H1 (cell line): ENCODE data around the gene C2CD4B. TPM values are rescaled to one million over a fixed set of nuclear protein-coding genes. Genes with fewer than 3 reads are reported as not detected.

Experiments used
- CTCF ChIA-PET: fragments of 300-600 bp; sonication (Branson Sonifier 250); formaldehyde crosslinking; loops from one replicate; lab custom pipeline; 2021; ENCODE audit not compliant: partially characterized antibody; lab: Charles Lee
- POLR2A ChIA-PET: fragments of 300-600 bp; sonication (Branson Sonifier 250); formaldehyde crosslinking; loops from one replicate; lab custom pipeline; 2021; ENCODE audit warnings: inconsistent platforms; ENCODE audit not compliant: partially characterized antibody; lab: Charles Lee
- DNase-seq, 2 experiments: peaks; one replicate each; pipeline versions ENCODE4 v3.0.0 to v3.0.0-alpha.2; 2010 to 2022; ENCODE audit warnings: low spot score in 2 of 2, low read depth in 1 of 2, mixed read lengths in 1 of 2
- FAIRE-seq: peaks from 2 replicates; lab custom pipeline; 2011; peaks lifted over from hg19 to GRCh38; lab: Jason Lieb, UNC
- H2AFZ ChIP-seq: 2 replicates; pipeline ENCODE4 v1.8.1; 2012; ENCODE audit warnings: low read length, inconsistent platforms
- H2AK5ac ChIP-seq: 2 replicates; pipeline ENCODE4 v1.6.1; 2013; ENCODE audit warnings: low read depth, low read length
- H2BK120ac ChIP-seq: replicated peaks from 2 replicates; pipeline ENCODE3; 2013; ENCODE audit warnings: low read depth, low read length, inconsistent platforms
- H2BK12ac ChIP-seq: 2 replicates; pipeline ENCODE4 v1.6.1; 2013; ENCODE audit warnings: low read depth, low read length
- H2BK15ac ChIP-seq: 2 replicates; pipeline ENCODE4 v1.6.1; 2013; ENCODE audit warnings: low read length
- H2BK20ac ChIP-seq: 2 replicates; pipeline ENCODE4 v1.6.1; 2013; ENCODE audit warnings: low read length
- H2BK5ac ChIP-seq: 2 replicates; pipeline ENCODE4 v1.6.1; 2013; ENCODE audit warnings: low read depth, low read length
- H3K14ac ChIP-seq: 2 replicates; pipeline ENCODE4 v1.6.1; 2013; ENCODE audit warnings: inconsistent platforms; ENCODE audit not compliant: insufficient read length
- H3K18ac ChIP-seq: 2 replicates; pipeline ENCODE4 v1.6.1; 2013; ENCODE audit warnings: low read length; ENCODE audit errors: extremely low read depth
- H3K23ac ChIP-seq: 2 replicates; pipeline ENCODE4 v1.6.1; 2013; ENCODE audit warnings: inconsistent platforms; ENCODE audit not compliant: insufficient read length
- H3K23me2 ChIP-seq: 2 replicates; pipeline ENCODE4 v1.6.1; 2013; ENCODE audit warnings: low read depth, low read length
- H3K27ac ChIP-seq: 2 replicates; pipeline ENCODE4 v1.6.1; 2011; ENCODE audit warnings: low read depth, low read length, inconsistent platforms
- H3K27me3 ChIP-seq, 4 experiments: replicated peaks in 1 of 4; 1 replicate in 1 of 4; 2 replicates in 3 of 4; pipeline versions ENCODE4 v1.6.1 to v1.8.1; 2011 to 2013; ENCODE audit warnings: low read length in 3 of 4, mild to moderate bottlenecking in 3 of 4, inconsistent platforms in 2 of 4, mixed read lengths in 2 of 4, moderate library complexity in 1 of 4; ENCODE audit not compliant: control insufficient read depth in 3 of 4, insufficient read depth in 3 of 4; ENCODE audit errors: extremely low read depth in 1 of 4
- H3K36me3 ChIP-seq, 4 experiments: 2 replicates each; pipeline versions ENCODE4 v1.6.1 to v1.8.1; 2011 to 2013; ENCODE audit warnings: mild to moderate bottlenecking in 4 of 4, low read length in 3 of 4, moderate library complexity in 2 of 4, control low read depth in 1 of 4, inconsistent platforms in 1 of 4; ENCODE audit not compliant: insufficient read depth in 4 of 4, control insufficient read depth in 2 of 4
- H3K4ac ChIP-seq: replicated peaks from 2 replicates; pipeline ENCODE3; 2013; ENCODE audit warnings: low read length, low read depth, mixed read lengths, inconsistent platforms; ENCODE audit not compliant: insufficient read length
- H3K4me1 ChIP-seq, 4 experiments: replicated peaks in 1 of 4; 1 replicate in 1 of 4; 2 replicates in 3 of 4; pipeline versions ENCODE4 v1.6.1 to v1.8.1; 2011 to 2013; ENCODE audit warnings: low read length in 3 of 4, inconsistent platforms in 2 of 4, mixed read lengths in 1 of 4; ENCODE audit not compliant: insufficient read depth in 4 of 4, control insufficient read depth in 3 of 4
- H3K4me2 ChIP-seq, 2 experiments: 2 replicates each; pipeline versions ENCODE4 v1.6.1 to v1.8.1; 2011 to 2013; ENCODE audit warnings: low read depth in 2 of 2, low read length in 2 of 2, control low read depth in 1 of 2, inconsistent platforms in 1 of 2, mild to moderate bottlenecking in 1 of 2; ENCODE audit not compliant: insufficient read depth in 1 of 2
- H3K4me3 ChIP-seq, 4 experiments: fragments of 200-600, 300-600 bp in 1 of 4; sonication (generic), shearing (Covaris generic), sonication (Bioruptor Twin) in 1 of 4; 2 replicates each; pipeline versions ENCODE4 v1.5.1 to v1.8.1; 2011 to 2016; ENCODE audit warnings: low read length in 4 of 4, low read depth in 3 of 4, control low read depth in 2 of 4, inconsistent platforms in 2 of 4, mild to moderate bottlenecking in 2 of 4, mixed read lengths in 1 of 4, moderate library complexity in 1 of 4; ENCODE audit not compliant: insufficient read depth in 2 of 4; ENCODE audit errors: extremely low read depth in 1 of 4
- H3K56ac ChIP-seq: replicated peaks from 2 replicates; pipeline ENCODE3; 2013; ENCODE audit warnings: low read depth, mild to moderate bottlenecking, mixed read lengths, low read length, inconsistent platforms; ENCODE audit not compliant: insufficient read length
- H3K79me1 ChIP-seq: 2 replicates; pipeline ENCODE4 v1.6.1; 2013; ENCODE audit warnings: low read depth, low read length, control low read depth
- H3K79me2 ChIP-seq, 2 experiments: 2 replicates each; pipeline versions ENCODE4 v1.6.1 to v1.8.1; 2012 to 2013; ENCODE audit warnings: low read length in 2 of 2, mild to moderate bottlenecking in 2 of 2, inconsistent platforms in 1 of 2; ENCODE audit not compliant: insufficient read depth in 2 of 2, control insufficient read depth in 1 of 2
- H3K9ac ChIP-seq, 4 experiments: replicated peaks in 1 of 4; 1 replicate in 1 of 4; 2 replicates in 3 of 4; pipeline versions ENCODE4 v1.6.1 to v1.8.1; 2011 to 2013; ENCODE audit warnings: low read depth in 3 of 4, low read length in 3 of 4, control low read depth in 2 of 4, mild to moderate bottlenecking in 2 of 4, moderate library complexity in 2 of 4, inconsistent platforms in 1 of 4; ENCODE audit errors: extremely low read depth in 1 of 4
- H3K9me3 ChIP-seq, 2 experiments: 2 replicates each; pipeline versions ENCODE4 v1.6.1 to v1.8.1; 2012 to 2013; ENCODE audit warnings: mild to moderate bottlenecking in 2 of 2, moderate library complexity in 2 of 2, control low read depth in 1 of 2, inconsistent platforms in 1 of 2, low read depth in 1 of 2, low read length in 1 of 2, mixed read lengths in 1 of 2; ENCODE audit not compliant: insufficient read depth in 2 of 2
- H4K20me1 ChIP-seq, 2 experiments: replicated peaks in 1 of 2; 2 replicates each; pipeline versions ENCODE3 to v1.8.1; 2011 to 2013; ENCODE audit warnings: inconsistent platforms in 2 of 2, low read length in 2 of 2, mild to moderate bottlenecking in 1 of 2; ENCODE audit not compliant: insufficient read depth in 2 of 2, control insufficient read depth in 1 of 2
- H4K5ac ChIP-seq: 2 replicates; pipeline ENCODE4 v1.6.1; 2013; ENCODE audit warnings: low read length, low read depth, mixed read lengths, inconsistent platforms; ENCODE audit not compliant: insufficient read length
- H4K8ac ChIP-seq: 2 replicates; pipeline ENCODE4 v1.8.0; 2013; ENCODE audit warnings: mild to moderate bottlenecking, moderate library complexity, low read length, inconsistent platforms; ENCODE audit not compliant: insufficient read depth; ENCODE audit errors: extremely low read depth
- H4K91ac ChIP-seq: replicated peaks from 2 replicates; pipeline ENCODE3; 2013; ENCODE audit warnings: low read length, mixed read lengths, inconsistent platforms; ENCODE audit not compliant: insufficient read length
- BACH1 ChIP-seq: IDR thresholded peaks from 2 replicates; pipeline ENCODE4 v1.6.1; 2012; ENCODE audit warnings: low read length, improper control_type of control experiment
- EP300 ChIP-seq, 2 experiments: IDR thresholded peaks; 1 replicate in 1 of 2; 2 replicates in 1 of 2; pipeline ENCODE4 v1.6.1; 2011 to 2012; ENCODE audit warnings: low read depth in 2 of 2, low read length in 2 of 2, mild to moderate bottlenecking in 2 of 2, borderline replicate concordance in 1 of 2, inconsistent platforms in 1 of 2, moderate library complexity in 1 of 2
- NRF1 ChIP-seq: IDR thresholded peaks from 2 replicates; pipeline ENCODE4 v1.6.1; 2011; ENCODE audit warnings: mild to moderate bottlenecking, low read depth, low read length, improper control_type of control experiment
- SUZ12 ChIP-seq: fragments of 200-600 bp; sonication (generic); IDR thresholded peaks from 2 replicates; pipeline ENCODE4 v1.6.1; 2012; ENCODE audit warnings: mild to moderate bottlenecking, inconsistent platforms, low read length, moderate library complexity, mixed read lengths
- WGBS, 2 experiments: shearing (Covaris generic) in 1 of 2; methylation state at CpG; one replicate each; pipeline versions ENCODE4 v1.1.6 to v1.1.7; 2013 to 2015; ENCODE audit warnings: low lambda C conversion rate in 2 of 2, mixed read lengths in 2 of 2, inconsistent platforms in 1 of 2, low coverage in 1 of 2, missing lambda C conversion rate in 1 of 2; ENCODE audit not compliant: insufficient replicate concordance in 2 of 2, insufficient coverage in 1 of 2, insufficient read length in 1 of 2; ENCODE audit errors: extremely low coverage in 1 of 2, missing lambda C conversion rate in 1 of 2; 5-methylcytosine and 5-hydroxymethylcytosine counted together
- polyA plus RNA-seq, 7 experiments: library from polyadenylated mRNA; depleted of rRNA in 3 of 7; stranded (reverse) in 5 of 7; unstranded in 2 of 7; fragments of >200 nt in 5 of 7; fragments of 200-250 nt in 2 of 7; gene quantifications; 1 replicate in 5 of 7; 2 replicates in 1 of 7; 4 replicates in 1 of 7; pipeline versions ENCODE4 v1.2.1 to v1.2.3, GENCODE V29; 2011 to 2013; ENCODE audit warnings: missing spikeins in 2 of 7, mixed read lengths in 2 of 7
- total RNA-seq: library from RNA; stranded (reverse); fragmentation: NEBNext Ultra II Directional; extraction: Animal tissue kit (Norgen Biotek cat#: 25700); gene quantifications from 2 replicates; pipeline ENCODE4 v1.2.1, GENCODE V29; 2021
- TF ChIP-seq, protein P1 (sequence below): IDR thresholded peaks from 2 replicates; pipeline ENCODE4 v1.6.1; 2012; ENCODE audit warnings: inconsistent platforms

The C2CD4B gene
- total and polyA plus RNA-seq, 2 of the 8 experiments (the other 6 are each of a cell fraction or from before 2014, with no cell fraction given) = 0.12 to 0.73 TPM

DNA sequence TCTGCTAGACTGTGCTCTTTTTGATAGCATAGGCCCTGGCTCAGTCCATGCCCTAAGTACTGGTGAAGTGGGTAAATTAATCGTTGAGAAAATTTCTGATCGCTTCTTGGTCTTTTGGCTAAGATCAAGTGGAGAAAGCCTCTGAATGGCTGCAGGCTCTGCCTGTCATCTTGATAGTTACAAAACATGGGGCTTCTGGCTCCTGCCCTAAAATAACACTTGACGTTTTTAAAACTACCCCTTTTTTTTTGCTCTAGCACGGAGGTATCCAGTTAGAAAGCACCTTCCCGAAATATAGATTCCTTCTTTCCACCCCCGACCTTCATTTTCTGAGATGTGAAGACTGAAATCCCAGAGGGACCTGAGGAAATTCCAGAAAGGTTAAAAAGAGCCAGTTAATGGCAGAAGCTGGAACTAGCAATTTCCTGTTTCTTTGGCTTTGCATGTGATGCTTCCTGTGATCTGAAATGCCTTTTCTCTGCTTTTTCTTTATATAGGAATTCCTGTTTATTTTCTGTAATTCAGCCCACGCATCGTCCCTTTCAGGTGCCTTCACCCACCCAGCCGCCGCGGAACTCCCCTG is 799 bp upstream of the C2CD4B start:
- POLR2A ChIA-PET = interaction anchor here (1.1 to 1.4 kb wide), 3 partner anchors 11 to 21 kb away, joined by 3 to 7 read pairs (median 6); no protein-coding TSS in a partner anchor
- Histone ChIP-seq H2BK5ac (no peak overlapping the region), H2BK12ac (no peak overlapping the region), H3K18ac (no peak overlapping the region), H3K4ac (no peak overlapping the region), H3K23me2 (peaks cover 14% of the 10 kb centered on the region; the same call in 1 of the 2 replicates), H2BK120ac (no peak overlapping the region), H3K56ac (no peak overlapping the region), H3K4me3 (no peak overlapping the region), H3K23ac (no peak overlapping the region), H4K8ac (no peak overlapping the region), H3K27ac (no peak overlapping the region), H2AFZ (no peak overlapping the region), H3K79me1 (no peaks in the 10 kb centered on the region), H3K14ac (no peak overlapping the region), H2AK5ac (no peak overlapping the region), H2BK20ac (no peak overlapping the region), H4K91ac (no peak overlapping the region), H3K9me3 (no peaks in the 10 kb centered on the region), H3K4me2 (peak overlapping the region in 1 of 2 experiments; percentile 86; a peak in 1 of 4 replicates)
- 86% methylated on average over 11 of the region's 11 CpGs; no CpG with 5 or more reads in 1 of the 2 experiments for WGBS, 2 experiments
- FAIRE-seq = no peak
- TF ChIP-seq BACH1 (no peak), NRF1 (no peak), EP300 (IDR thresholded peaks at IDR 0.05; ENCODE audit: borderline replicate concordance in 1 of 2, low read depth in 2 of 2, low read length in 2 of 2) (no peak), SUZ12 (no peak)
- TF ChIP-seq, protein P1, sequence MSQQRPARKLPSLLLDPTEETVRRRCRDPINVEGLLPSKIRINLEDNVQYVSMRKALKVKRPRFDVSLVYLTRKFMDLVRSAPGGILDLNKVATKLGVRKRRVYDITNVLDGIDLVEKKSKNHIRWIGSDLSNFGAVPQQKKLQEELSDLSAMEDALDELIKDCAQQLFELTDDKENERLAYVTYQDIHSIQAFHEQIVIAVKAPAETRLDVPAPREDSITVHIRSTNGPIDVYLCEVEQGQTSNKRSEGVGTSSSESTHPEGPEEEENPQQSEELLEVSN = no peak
- TF ChIP-seq, all 59 proteins: peak for 0
- Histone ChIP-seq H4K20me1 (no peaks in the 10 kb centered on the region), H3K36me3 (no peaks in the 10 kb centered on the region), H3K27me3 (peaks cover 18 to 52% (median 39%) of the 10 kb centered on the region in 4 experiments), H3K4me1 (peaks cover 2 to 5% (median 4%) of the 10 kb centered on the region in 4 experiments; a peak in 6 of 7 replicates), H3K9ac (no peak overlapping the region), H2BK15ac (no peak overlapping the region), H4K5ac (no peak overlapping the region), H3K79me2 (no peaks in the 10 kb centered on the region)
- DNase-seq = no peak
- CTCF ChIA-PET = interaction anchor here (0.9 to 1.5 kb wide), 5 partner anchors 9 to 142 kb away, joined by 3 to 7 read pairs (median 3); no protein-coding TSS in a partner anchor
